GM18507 (cell line): ENCODE results near the gene PRAMEF10.
A peak's percentile ranks its signal among the peaks of the same experiment; 100 is the strongest.
"Not testable (repeated sequence)": the region's sequence is repeated elsewhere in the genome, so short reads cannot be mapped to it uniquely, and the experiment has no call there.

Source experiments
- DNase-seq: peaks from one replicate; pipeline ENCODE4 v3.0.0; 2011; ENCODE audit warnings: low read depth; ENCODE audit not compliant: insufficient read length; ENCODE audit errors: extremely low spot score
- FAIRE-seq: peaks from 2 replicates; lab custom pipeline; 2011; peaks lifted over from hg19 to GRCh38; lab: Jason Lieb, UNC

PRAMEF10 gene

DNA sequence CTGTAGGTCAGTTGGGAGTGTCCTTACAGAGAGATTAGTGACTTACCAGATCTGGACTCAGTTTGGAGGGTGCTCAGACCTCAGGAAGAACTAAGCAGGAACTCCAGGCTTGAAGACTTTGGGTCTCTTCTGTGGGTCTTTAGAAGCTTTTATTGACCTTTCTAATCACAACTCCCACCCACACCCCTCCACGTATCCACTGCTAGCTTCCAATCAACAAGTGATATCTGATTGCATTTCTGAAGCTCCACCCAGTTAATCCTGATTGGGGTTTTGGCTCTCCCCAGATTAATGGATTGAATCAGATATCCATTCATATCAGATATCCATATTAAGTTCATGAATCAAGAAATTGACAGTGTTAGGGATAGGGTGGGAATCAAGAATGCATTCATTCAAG, at the start of gene PRAMEF10:
TSS of gene PRAMEF10 (minus strand) at position 101 of the 400 bp plus-strand sequence. CDS start 2,423 bp downstream, outside the sequence.
- DNase-seq, FAIRE-seq: not testable (repeated sequence)

DNA sequence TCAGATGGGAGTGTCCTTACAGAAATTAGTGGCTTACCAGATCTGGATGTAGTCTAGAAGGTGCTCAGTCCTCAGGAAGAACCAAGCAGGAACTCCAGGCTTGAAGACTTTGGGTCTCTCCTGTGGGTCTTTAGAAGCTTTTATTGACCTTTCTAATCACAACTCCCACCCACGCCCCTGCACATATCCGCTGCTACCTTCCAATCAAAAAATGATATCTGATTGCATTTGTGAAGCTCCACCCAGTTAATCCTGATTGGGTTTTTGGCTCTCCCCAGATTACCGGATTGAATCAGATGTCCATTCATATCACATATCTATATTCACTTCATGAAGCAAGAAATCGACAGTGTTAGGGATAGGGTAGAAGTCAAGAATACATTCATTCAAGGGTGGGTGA, 49.4 kb upstream of the PRAMEF10 start, which contains the start of gene PRAMEF6:
TSS of gene PRAMEF6 (minus strand) at position 101 of the 400 bp plus-strand sequence. CDS start 5,062 bp downstream, outside the sequence.
- not testable (repeated sequence) for FAIRE-seq, DNase-seq

DNA sequence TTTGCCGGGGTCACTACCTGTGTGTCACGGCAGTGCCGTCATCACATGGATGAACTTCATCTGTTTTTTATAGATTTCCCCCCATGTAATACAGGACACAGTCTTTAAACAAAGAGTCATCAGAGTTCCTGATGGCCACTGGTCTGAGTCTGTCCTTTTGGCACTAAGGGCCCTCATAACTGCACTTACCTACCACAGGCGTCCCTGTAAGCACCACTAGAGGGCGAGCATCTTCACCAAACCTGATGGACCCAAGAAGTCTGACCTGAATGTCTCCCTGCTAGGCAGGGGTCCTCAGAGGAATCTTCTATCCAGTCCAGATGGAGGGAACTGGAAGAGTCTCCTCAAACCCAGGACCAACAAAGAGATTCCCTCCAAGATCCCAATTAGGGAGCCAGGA, 26.3 kb upstream of the PRAMEF10 start:
- DNase-seq: not testable (repeated sequence)
- FAIRE-seq: peak; percentile 64

- not testable (repeated sequence) for DNase-seq, FAIRE-seq
Observed at GRCh38 chr1:12921749-12922148, 23.7 kb upstream of the PRAMEF10 start.

DNA sequence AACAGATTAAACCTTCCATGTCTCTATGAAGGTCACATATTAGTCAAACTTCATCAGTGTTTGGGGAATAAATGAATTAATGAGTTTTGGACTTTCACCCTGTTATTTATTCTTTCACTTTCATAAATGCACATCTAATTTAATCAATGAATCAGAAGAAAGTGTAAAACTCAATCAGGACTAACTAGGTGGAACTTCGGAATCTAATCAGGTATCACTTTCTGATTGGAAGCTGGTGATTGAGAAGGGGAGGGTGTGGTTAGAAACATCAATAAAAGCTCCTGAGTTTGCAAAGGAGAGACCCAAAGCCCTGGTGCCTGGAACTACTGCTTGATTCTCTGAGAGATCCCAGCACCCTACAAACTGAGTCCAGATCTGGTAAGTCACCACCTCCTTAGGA, 18.2 kb upstream of the PRAMEF10 start, which contains the start of gene PRAMEF7:
TSS of gene PRAMEF7 (plus strand) at position 301 of the 400 bp plus-strand sequence. CDS start 1,083 bp downstream, outside the sequence.
- FAIRE-seq, DNase-seq: not testable (repeated sequence)

DNA sequence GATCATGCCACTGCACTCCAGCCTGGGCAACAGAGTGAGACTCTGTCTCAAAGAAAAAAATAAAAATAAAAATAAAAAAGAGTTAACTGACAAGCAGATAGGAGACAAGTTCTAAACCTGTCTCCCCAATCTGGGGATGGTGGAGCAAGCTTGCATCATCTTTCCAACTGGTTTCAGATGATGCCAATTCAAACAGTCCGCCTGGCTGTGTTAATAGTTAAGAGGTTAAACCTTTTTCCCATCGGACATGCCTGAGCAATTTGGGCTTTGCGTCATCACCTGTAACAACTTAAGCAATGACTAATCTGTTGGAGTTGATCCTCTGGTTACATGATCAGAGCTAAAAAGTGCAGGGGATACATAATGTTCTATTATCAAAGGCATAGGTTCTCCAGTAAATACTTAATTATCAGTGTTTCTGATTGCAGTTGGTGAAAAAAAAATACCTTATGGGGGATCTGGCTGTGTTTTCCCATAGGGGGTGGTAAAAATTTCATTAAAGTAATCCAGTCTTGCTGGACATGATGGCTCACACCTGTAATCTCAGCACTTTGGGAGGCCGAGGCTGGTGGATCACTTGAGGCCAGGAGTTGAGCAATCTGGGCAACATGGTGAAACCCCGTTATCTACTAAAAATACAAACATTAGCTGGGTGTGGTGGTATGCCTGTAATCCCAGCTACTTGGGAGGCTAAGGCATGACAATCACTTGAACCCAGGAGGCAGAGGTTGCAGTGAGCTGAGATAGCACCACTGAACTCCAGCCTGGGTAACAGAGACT, 5.9 kb upstream of the PRAMEF10 start:
- DNase-seq, FAIRE-seq: not testable (repeated sequence)

- not testable (repeated sequence) for FAIRE-seq
Observed at GRCh38 chr1:12899186-12899585, 1.1 kb upstream of the PRAMEF10 start.

GRCh38 chr1:12886101-12886500, 12.0 kb downstream of the PRAMEF10 start, which contains the start of gene PRAMEF4:
TSS of gene PRAMEF4 (minus strand) at chr1:12886201. CDS start at chr1:12883394, 2,807 bp downstream.
- not testable (repeated sequence) for DNase-seq, FAIRE-seq

More at GRCh38 chr1:12899186-12899585, 1.1 kb upstream of the PRAMEF10 start:
- DNase-seq: not testable (repeated sequence)

- DNase-seq, FAIRE-seq: not testable (repeated sequence)
Observed at GRCh38 chr1:12878453-12878852, 19.6 kb downstream of the PRAMEF10 start.

GRCh38 chr1:12863131-12863880, 34.8 kb downstream of the PRAMEF10 start:
- DNase-seq, FAIRE-seq: not testable (repeated sequence)

- FAIRE-seq, DNase-seq: not testable (repeated sequence)
Observed at GRCh38 chr1:12856786-12857185, 41.3 kb downstream of the PRAMEF10 start, which contains the start of gene PRAMEF2. TSS of gene PRAMEF2 (plus strand) at chr1:12857086. CDS start at chr1:12859010, 1,924 bp downstream.

- FAIRE-seq: no peak
- no peak for DNase-seq
Observed at GRCh38 chr1:12851779-12852178, 46.3 kb downstream of the PRAMEF10 start.

DNA sequence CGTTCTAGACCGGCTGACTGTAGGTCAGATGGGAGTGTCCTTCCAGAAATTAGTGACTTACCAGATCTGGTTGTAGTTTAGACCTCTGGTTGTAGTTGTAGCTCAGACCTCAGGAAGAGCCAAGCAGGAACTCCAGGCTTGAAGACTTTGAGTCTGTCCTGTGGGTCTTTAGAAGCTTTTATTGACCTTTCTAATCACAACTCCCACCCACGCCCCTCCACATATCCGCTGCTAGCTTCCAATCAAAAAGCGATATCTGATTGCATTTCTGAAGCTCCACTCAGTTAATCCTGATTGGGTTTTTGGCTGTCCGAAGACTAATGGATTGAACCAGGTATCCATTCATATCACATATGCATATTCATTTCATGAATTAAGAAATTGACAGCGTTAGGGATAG, 49.5 kb downstream of the PRAMEF10 start, which contains the start of gene HNRNPCL1:
TSS of gene HNRNPCL1 (minus strand) at position 101 of the 400 bp plus-strand sequence. CDS start 431 bp downstream, outside the sequence.
- not testable (repeated sequence) for FAIRE-seq, DNase-seq
